ENCODE data around the gene DDX59. TPM values are rescaled to one million over a fixed set of nuclear protein-coding genes. Genes with fewer than 3 reads are reported as not detected.

The DDX59 gene
- total and polyA plus RNA-seq, 12 donors = 8.4 to 20.5 (median 14.5) TPM

DNA sequence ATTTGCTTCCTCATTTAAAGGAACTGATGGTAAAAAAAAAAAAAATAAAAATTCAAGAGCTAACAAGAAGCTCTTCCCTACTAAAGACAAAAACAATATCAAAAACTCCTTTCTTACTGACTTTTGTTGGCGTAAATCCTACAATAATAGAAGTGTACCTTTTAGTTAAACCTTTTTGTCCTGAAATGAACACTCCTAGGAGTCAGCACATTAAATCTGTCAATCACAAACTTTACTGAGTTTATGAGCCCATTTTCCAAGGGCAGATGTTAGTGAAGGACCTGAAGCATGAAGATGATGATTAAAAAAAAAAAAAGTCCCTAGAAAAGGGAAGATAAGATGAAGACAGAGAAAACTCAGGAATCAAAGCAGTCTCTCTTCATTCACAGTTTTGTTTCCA, 22.6 kb upstream of the DDX59 start:
- WGBS, 2 donors = 93 to 95% methylated on average over 1 of the region's 1 CpG
- ATAC-seq = no peak
- intact Hi-C loops (cut with DNase I) = no loop called here
- Histone ChIP-seq H3K27ac (no peak overlapping the region), H3K36me3 (no peaks in the 10 kb centered on the region), H3K4me1 (no peaks in the 10 kb centered on the region), H3K9me3 (no peaks in the 10 kb centered on the region), H3K27me3 (no peaks in the 10 kb centered on the region), H3K4me3 (no peak overlapping the region)
- TF ChIP-seq, protein P1, sequence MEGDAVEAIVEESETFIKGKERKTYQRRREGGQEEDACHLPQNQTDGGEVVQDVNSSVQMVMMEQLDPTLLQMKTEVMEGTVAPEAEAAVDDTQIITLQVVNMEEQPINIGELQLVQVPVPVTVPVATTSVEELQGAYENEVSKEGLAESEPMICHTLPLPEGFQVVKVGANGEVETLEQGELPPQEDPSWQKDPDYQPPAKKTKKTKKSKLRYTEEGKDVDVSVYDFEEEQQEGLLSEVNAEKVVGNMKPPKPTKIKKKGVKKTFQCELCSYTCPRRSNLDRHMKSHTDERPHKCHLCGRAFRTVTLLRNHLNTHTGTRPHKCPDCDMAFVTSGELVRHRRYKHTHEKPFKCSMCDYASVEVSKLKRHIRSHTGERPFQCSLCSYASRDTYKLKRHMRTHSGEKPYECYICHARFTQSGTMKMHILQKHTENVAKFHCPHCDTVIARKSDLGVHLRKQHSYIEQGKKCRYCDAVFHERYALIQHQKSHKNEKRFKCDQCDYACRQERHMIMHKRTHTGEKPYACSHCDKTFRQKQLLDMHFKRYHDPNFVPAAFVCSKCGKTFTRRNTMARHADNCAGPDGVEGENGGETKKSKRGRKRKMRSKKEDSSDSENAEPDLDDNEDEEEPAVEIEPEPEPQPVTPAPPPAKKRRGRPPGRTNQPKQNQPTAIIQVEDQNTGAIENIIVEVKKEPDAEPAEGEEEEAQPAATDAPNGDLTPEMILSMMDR (IDR thresholded peaks at IDR 0.05) = no peak
- DNase-seq = no peak

DNA sequence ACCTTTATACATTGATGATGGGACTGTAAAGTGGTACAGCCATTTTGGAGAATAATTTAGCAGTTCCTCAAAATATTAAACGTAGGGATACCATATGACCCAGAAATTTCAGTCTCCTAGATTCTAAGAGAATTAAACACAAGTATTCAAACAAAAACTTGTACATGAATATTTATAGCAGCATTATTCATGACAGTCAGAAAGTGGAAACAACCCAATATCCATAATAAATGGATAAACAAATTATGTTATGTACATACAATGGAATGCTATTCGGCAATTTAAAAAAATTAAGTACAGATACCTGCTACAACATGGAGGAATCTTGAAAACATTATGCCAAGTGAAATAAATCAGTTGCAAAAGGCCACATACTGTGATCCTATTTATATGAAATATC, 16.9 kb upstream of the DDX59 start:
- no peaks in the 10 kb centered on the region for H3K9me3 ChIP-seq
- H3K27ac ChIP-seq = no peak overlapping the region
- DNase-seq (no peak), ATAC-seq (no peak)
- intact Hi-C loops (cut with DNase I) = no loop called here
- no peaks in the 10 kb centered on the region for H3K27me3 ChIP-seq
- TF ChIP-seq, protein P1 (IDR thresholded peaks at IDR 0.05) = no peak
- WGBS, 2 donors = 35 to 60% methylated on average over 2 of the region's 2 CpGs
- no peak overlapping the region for H3K4me3 ChIP-seq
- H3K36me3 ChIP-seq = no peaks in the 10 kb centered on the region
- H3K4me1 ChIP-seq = no peaks in the 10 kb centered on the region

DNA sequence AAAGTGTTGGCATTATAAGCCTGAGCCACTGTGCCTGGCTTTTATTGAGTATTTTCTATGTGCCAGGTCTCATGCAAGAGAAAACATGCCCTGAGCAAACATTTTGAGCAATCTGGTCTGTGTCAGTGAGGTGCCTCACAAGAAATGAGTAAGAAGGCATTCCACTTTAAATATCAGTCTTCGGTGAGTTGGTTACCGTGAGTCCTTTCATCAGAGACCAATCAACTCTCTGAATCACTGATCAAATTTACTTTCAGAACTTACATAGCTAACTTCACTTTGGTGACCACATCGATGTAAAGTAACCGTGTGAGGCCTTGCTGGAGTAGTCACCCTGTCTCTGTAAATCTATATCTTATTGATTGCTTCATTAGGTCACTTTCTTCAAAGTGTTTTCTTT, 14.3 kb upstream of the DDX59 start:
- H3K36me3 ChIP-seq = no peaks in the 10 kb centered on the region
- no peaks in the 10 kb centered on the region for H3K9me3 ChIP-seq
- no peaks in the 10 kb centered on the region for H3K4me1 ChIP-seq
- no peak overlapping the region for H3K27ac ChIP-seq
- 71 to 86% methylated on average over 4 of the region's 4 CpGs for WGBS, 2 donors
- no peak for DNase-seq
- H3K4me3 ChIP-seq = no peak overlapping the region
- intact Hi-C loops (cut with DNase I) = no loop called here
- no peak for ATAC-seq
- H3K27me3 ChIP-seq = peaks cover 0 to 4% (median 0%) of the 10 kb centered on the region in 7 donors
- TF ChIP-seq, protein P1 (IDR thresholded peaks at IDR 0.05) = no peak

DNA sequence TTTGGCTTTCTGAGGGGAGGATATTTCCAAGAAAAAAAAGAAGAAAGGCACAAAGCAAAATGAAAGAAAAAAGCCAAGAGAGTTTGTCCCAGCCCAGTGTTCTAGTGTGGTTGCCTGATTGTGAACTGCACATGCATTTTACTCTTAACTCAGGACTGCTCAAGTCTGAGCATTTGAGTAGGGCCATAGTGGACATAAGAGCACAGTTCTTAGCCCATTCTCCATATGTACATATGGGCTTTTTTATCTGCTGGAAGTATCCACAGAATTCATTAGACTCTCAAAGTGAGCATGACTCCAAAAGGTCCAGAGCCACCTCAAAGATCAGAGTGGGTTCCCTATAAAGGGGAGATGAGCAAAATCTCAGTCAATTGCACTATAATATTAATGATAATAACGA, 13.6 kb upstream of the DDX59 start:
- Histone ChIP-seq H3K27me3 (peaks cover 0 to 4% (median 0%) of the 10 kb centered on the region in 7 donors), H3K27ac (no peak overlapping the region), H3K36me3 (no peaks in the 10 kb centered on the region), H3K4me3 (no peak overlapping the region), H3K9me3 (no peaks in the 10 kb centered on the region), H3K4me1 (no peaks in the 10 kb centered on the region)
- TF ChIP-seq, protein P1 (IDR thresholded peaks at IDR 0.05) = no peak
- no peak for DNase-seq
- intact Hi-C loops (cut with DNase I) = no loop called here
- no peak for ATAC-seq
- WGBS, 2 donors = 0 to 52% methylated on average over 1 of the region's 1 CpG
